ENCODE results near the gene MAPK9.

The MAPK9 gene

DNA sequence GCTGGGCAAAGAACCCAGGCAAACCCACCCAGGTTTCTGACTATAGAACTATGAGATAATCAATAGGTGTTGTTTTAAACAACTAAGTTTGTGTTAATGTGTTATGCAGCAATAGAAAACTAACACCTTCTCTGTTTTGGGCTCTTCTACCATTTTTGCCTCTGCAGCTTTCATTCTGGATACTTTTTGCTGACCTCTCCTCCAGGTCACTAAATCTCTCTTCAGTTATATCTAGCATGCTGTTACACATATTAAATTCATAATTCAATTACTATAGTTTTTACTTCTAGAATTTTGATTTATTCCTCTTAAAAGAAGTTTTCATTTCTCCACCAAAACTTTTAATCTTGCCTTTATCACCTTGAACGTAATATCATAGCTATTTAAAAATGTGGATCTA lies 17.2 kb downstream of the MAPK9 start:
- H3K9me2 ChIP-seq (replicated peaks; ENCODE audit: low read depth, low read length): no peaks in the 10 kb centered on the region
- H3K9ac ChIP-seq (ENCODE audit: low read depth, low read length, poor library complexity, severe bottlenecking): no peak overlapping the region
- H3K4me1 ChIP-seq (ENCODE audit: insufficient read depth, low read length, poor library complexity, severe bottlenecking): no peaks in the 10 kb centered on the region
- H4K20me1 ChIP-seq (ENCODE audit: insufficient read depth, low read length, poor library complexity, severe bottlenecking): no peaks in the 10 kb centered on the region
- H3F3A ChIP-seq (ENCODE audit: low read depth): no peaks in the 10 kb centered on the region
- no peaks in the 10 kb centered on the region for H3K9me3 ChIP-seq (ENCODE audit: insufficient read depth, low read depth, low read length)
- H3K36me3 ChIP-seq (ENCODE audit: insufficient read depth, low read length): no peaks in the 10 kb centered on the region
- no peak overlapping the region for H3K4me2 ChIP-seq (ENCODE audit: low read depth, low read length, poor library complexity, severe bottlenecking)
- no peak for TF ChIP-seq EZH2phosphoT487 (IDR thresholded peaks at IDR 0.05; ENCODE audit: borderline replicate concordance)
- TF ChIP-seq, protein P1, sequence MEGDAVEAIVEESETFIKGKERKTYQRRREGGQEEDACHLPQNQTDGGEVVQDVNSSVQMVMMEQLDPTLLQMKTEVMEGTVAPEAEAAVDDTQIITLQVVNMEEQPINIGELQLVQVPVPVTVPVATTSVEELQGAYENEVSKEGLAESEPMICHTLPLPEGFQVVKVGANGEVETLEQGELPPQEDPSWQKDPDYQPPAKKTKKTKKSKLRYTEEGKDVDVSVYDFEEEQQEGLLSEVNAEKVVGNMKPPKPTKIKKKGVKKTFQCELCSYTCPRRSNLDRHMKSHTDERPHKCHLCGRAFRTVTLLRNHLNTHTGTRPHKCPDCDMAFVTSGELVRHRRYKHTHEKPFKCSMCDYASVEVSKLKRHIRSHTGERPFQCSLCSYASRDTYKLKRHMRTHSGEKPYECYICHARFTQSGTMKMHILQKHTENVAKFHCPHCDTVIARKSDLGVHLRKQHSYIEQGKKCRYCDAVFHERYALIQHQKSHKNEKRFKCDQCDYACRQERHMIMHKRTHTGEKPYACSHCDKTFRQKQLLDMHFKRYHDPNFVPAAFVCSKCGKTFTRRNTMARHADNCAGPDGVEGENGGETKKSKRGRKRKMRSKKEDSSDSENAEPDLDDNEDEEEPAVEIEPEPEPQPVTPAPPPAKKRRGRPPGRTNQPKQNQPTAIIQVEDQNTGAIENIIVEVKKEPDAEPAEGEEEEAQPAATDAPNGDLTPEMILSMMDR (conservative IDR thresholded peaks at IDR 0.05; ENCODE audit: low read length): no peak
- H3K4me3 ChIP-seq (ENCODE audit: low read length, poor library complexity, severe bottlenecking): no peak overlapping the region
- no peaks in the 10 kb centered on the region for H3K27me3 ChIP-seq (ENCODE audit: insufficient read depth, low read length, poor library complexity, severe bottlenecking)
- H3K79me2 ChIP-seq (ENCODE audit: insufficient read depth, low read length): no peaks in the 10 kb centered on the region
- no peak overlapping the region for H2AFZ ChIP-seq (ENCODE audit: low read length)

DNA sequence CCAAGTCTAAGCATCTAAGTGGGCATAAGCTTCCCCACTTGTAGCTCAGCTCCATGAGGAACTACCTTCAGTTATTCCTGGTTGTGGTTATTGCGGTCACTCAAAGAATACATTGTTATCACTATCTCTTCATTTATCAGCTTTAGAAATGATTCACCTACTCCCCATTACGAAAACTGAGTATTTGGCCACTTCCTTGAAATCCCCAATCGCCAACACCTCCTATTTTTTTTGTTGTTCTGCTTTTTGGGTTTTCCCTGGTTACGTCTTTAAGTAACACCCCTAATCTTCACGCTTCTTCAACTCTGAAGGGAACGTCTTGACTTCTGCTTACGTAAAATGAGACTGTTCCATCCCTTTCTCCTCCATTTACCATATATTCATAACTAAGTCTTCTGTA lies 20.7 kb downstream of the MAPK9 start:
- H2AFZ ChIP-seq (ENCODE audit: low read length): no peak overlapping the region
- H3K4me1 ChIP-seq (ENCODE audit: insufficient read depth, low read length, poor library complexity, severe bottlenecking): no peaks in the 10 kb centered on the region
- H3K9me3 ChIP-seq (ENCODE audit: insufficient read depth, low read depth, low read length): no peaks in the 10 kb centered on the region
- H3K4me2 ChIP-seq (ENCODE audit: low read depth, low read length, poor library complexity, severe bottlenecking): no peak overlapping the region
- H3K27me3 ChIP-seq (ENCODE audit: insufficient read depth, low read length, poor library complexity, severe bottlenecking): no peaks in the 10 kb centered on the region
- H3K79me2 ChIP-seq (ENCODE audit: insufficient read depth, low read length): no peaks in the 10 kb centered on the region
- H3K4me3 ChIP-seq (ENCODE audit: low read length, poor library complexity, severe bottlenecking): no peak overlapping the region
- no peaks in the 10 kb centered on the region; the same call in 1 of the 2 replicates for H3K36me3 ChIP-seq (ENCODE audit: insufficient read depth, low read length)
- H3K9me2 ChIP-seq (replicated peaks; ENCODE audit: low read depth, low read length): no peaks in the 10 kb centered on the region
- H4K20me1 ChIP-seq (ENCODE audit: insufficient read depth, low read length, poor library complexity, severe bottlenecking): no peaks in the 10 kb centered on the region
- TF ChIP-seq, protein P1 (conservative IDR thresholded peaks at IDR 0.05; ENCODE audit: low read length): no peak
- no peak for TF ChIP-seq EZH2phosphoT487 (IDR thresholded peaks at IDR 0.05; ENCODE audit: borderline replicate concordance)
- H3F3A ChIP-seq (ENCODE audit: low read depth): no peaks in the 10 kb centered on the region
- no peak overlapping the region for H3K9ac ChIP-seq (ENCODE audit: low read depth, low read length, poor library complexity, severe bottlenecking)

DNA sequence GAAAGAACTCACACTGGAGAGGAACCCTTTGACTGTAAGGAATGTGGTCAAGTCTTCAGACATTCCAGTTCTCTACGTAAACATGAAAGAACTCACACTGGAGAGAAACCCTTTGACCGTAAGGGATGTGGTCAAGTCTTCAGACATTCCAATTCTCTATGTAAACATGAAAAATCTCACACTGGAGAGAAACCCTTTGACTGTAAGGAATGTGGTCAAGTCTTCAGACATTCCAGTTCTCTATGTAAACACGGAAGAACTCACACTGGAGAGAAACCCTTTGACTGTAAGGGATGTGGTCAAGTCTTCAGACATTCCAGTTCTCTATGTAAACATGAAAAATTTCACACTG lies 32.6 kb downstream of the MAPK9 start:
- Histone ChIP-seq H3K4me3 (ENCODE audit: low read length, poor library complexity, severe bottlenecking) (no peak overlapping the region), H3K4me1 (ENCODE audit: insufficient read depth, low read length, poor library complexity, severe bottlenecking) (no peaks in the 10 kb centered on the region), H3K9me3 (ENCODE audit: insufficient read depth, low read depth, low read length) (peaks cover 4% of the 10 kb centered on the region; the same call in 1 of the 2 replicates), H3K79me2 (ENCODE audit: insufficient read depth, low read length) (no peaks in the 10 kb centered on the region), H3K27me3 (ENCODE audit: insufficient read depth, low read length, poor library complexity, severe bottlenecking) (no peaks in the 10 kb centered on the region), H2AFZ (ENCODE audit: low read length) (no peak overlapping the region), H3K4me2 (ENCODE audit: low read depth, low read length, poor library complexity, severe bottlenecking) (no peak overlapping the region), H4K20me1 (ENCODE audit: insufficient read depth, low read length, poor library complexity, severe bottlenecking) (no peaks in the 10 kb centered on the region), H3F3A (ENCODE audit: low read depth) (no peaks in the 10 kb centered on the region), H3K9me2 (replicated peaks; ENCODE audit: low read depth, low read length) (no peaks in the 10 kb centered on the region), H3K36me3 (ENCODE audit: insufficient read depth, low read length) (peaks cover 19% of the 10 kb centered on the region; the same call in 1 of the 2 replicates), H3K9ac (ENCODE audit: low read depth, low read length, poor library complexity, severe bottlenecking) (no peak overlapping the region)
- TF ChIP-seq, protein P1 (conservative IDR thresholded peaks at IDR 0.05; ENCODE audit: low read length): no peak
- TF ChIP-seq EZH2phosphoT487 (IDR thresholded peaks at IDR 0.05; ENCODE audit: borderline replicate concordance): no peak

All from Loucy (cell line).